Measurements from ENCODE around the gene KIF2C. TPM values are rescaled to one million over a fixed set of nuclear protein-coding genes. Genes with fewer than 3 reads are reported as not detected.
"Not testable (repeated sequence)": the region's sequence is repeated elsewhere in the genome, so short reads cannot be mapped to it uniquely, and the experiment has no call there.

KIF2C gene
- total and polyA plus RNA-seq, 10 donors = 1.4 to 7.6 (median 4.5) TPM

DNA sequence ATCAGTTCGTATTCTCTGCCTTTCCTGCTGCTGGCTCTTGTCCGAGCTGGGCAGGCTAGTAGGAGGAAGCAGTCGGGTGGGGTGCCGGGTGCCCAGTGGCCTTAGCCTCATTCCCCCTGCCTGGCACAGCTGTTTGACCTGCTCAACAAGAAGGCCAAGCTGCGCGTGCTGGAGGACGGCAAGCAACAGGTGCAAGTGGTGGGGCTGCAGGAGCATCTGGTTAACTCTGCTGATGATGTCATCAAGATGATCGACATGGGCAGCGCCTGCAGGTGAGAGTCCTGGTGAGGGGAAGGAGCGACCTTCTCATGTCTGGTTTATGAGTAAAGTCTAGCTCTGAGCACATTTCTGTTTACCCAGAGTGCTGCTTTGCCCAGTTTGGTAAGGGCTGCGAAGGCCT lies 19.4 kb downstream of the KIF2C start:
- Histone ChIP-seq H3K36me3 (peaks cover 0 to 100% (median 0%) of the 10 kb centered on the region in 6 donors), H3K27me3 (replicated peaks in 1 of 7) (no peaks in the 10 kb centered on the region), H3K4me3 (no peak overlapping the region), H3K27ac (no peak overlapping the region), H3K9me3 (no peaks in the 10 kb centered on the region), H3K4me1 (peaks cover 0 to 7% (median 4%) of the 10 kb centered on the region in 6 donors)
- TF ChIP-seq POLR2AphosphoS5 (IDR thresholded peaks at IDR 0.05) (no peak), POLR2A (IDR thresholded peaks at IDR 0.05) (no peak), CTCF (IDR thresholded peaks at IDR 0.05 in 8 of 11, conservative IDR thresholded peaks at IDR 0.05 in 3 of 11) (no peak)
- intact Hi-C loops (cut with DNase I; ENCODE audit: low total_unique reads) = no loop called here
- no peak for DNase-seq
- 84 to 96% (median 88%) methylated on average over 11 of the region's 11 CpGs for WGBS, 5 donors

DNA sequence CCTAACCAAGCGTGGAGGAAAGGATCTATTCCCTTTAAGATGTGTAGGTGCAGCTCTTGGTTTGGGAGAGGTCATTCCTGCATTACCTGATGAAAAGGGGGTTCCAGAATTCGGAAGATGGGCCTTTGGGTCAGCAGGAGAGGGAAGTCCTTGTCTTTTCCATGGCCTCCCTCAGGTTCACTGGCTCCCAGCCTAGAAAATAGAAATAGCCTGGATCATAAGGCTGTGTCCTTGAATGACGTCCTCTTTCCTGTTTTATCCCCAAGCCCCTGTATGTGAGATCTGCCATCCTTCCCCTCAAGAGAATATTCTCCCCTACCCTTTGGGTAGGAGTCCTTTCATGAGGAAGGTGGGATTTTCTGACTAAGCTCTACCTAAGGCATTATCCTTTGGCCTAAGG lies 21.2 kb downstream of the KIF2C start:
- Histone ChIP-seq H3K27ac (no peak overlapping the region), H3K36me3 (peaks cover 0 to 99% (median 0%) of the 10 kb centered on the region in 6 donors), H3K9me3 (no peaks in the 10 kb centered on the region), H3K4me1 (peaks cover 0 to 7% (median 4%) of the 10 kb centered on the region in 6 donors), H3K27me3 (replicated peaks in 1 of 7) (no peaks in the 10 kb centered on the region), H3K4me3 (no peak overlapping the region)
- WGBS, 5 donors = 81 to 95% (median 84%) methylated on average over 3 of the region's 3 CpGs
- intact Hi-C loops (cut with DNase I; ENCODE audit: low total_unique reads) = no loop called here
- no peak for DNase-seq
- TF ChIP-seq POLR2A (IDR thresholded peaks at IDR 0.05) = no peak
- no peak for TF ChIP-seq CTCF (IDR thresholded peaks at IDR 0.05 in 8 of 11, conservative IDR thresholded peaks at IDR 0.05 in 3 of 11)
- TF ChIP-seq POLR2AphosphoS5 (IDR thresholded peaks at IDR 0.05) = no peak

GRCh38 chr1:44766421-44766820 lies 26.8 kb downstream of the KIF2C start:
- H3K4me1 ChIP-seq; intact Hi-C loops (cut with DNase I; ENCODE audit: low total_unique reads); H3K27me3 ChIP-seq (replicated peaks in 1 of 7); DNase-seq; H3K9me3 ChIP-seq; H3K4me3 ChIP-seq; H3K27ac ChIP-seq: not testable (repeated sequence)
- H3K36me3 ChIP-seq = peaks cover 0 to 74% (median 4%) of the 10 kb centered on the region in 6 donors
- 92 to 97% (median 96%) methylated on average over 6 of the region's 6 CpGs for WGBS, 5 donors

DNA sequence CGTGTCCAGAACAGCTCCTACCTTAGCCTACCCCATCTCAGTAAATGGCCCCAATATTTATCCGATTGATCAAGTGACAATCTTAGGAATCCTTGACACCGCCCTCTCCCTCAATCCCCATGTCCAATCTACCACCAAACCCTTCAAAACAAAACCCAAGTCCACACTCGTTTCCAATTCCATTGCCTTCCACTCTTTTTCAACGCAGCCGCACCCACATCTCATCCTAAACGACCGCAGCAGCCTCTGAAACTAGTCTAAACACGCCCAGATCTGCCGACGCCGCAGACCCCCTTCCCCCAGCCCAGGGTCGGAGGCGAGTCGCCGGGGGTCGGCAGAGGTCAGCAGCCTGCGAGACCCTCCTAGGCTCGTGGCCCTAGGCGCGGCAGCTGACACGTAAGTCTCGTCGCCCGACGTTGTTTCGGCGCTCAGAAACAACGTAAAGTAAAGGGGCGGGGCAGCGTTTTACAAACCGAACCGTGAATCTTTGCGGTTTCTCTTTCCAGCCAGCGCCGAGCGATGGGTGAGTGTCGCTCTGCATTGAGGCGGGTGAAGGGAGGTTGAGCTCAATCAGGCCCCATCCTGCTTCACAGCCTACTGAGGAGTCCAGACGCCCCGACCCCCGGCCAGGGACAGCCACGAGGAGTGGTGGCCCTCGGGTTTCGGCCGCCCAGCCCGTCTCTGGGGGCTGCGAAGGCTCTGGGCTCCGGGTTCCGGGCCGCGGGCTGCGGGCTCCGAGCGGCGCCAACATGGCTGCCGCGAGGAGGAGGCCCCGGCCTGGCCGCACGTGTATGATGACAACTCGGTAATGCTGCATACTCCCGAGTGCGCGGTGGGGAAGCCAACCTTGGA lies 35.7 kb downstream of the KIF2C start, which contains the start of gene RPS8:
TSS of gene RPS8 (plus strand) at position 463 of the 852 bp plus-strand sequence. CDS start at position 520, 57 bp downstream.
- 0 to 1% (median 0%) methylated on average over 33 to 65 of the region's 65 CpGs for WGBS, 5 donors
- Histone ChIP-seq H3K4me3 (peak within 1 kb of the TSS; percentile 73 to 93 (median 84)), H3K27me3 (replicated peaks in 1 of 7) (no peaks in the 10 kb centered on the region), H3K4me1 (peaks cover 15 to 52% (median 36%) of the 10 kb centered on the region in 6 donors), H3K36me3 (peaks cover 0 to 43% (median 39%) of the 10 kb centered on the region in 6 donors), H3K9me3 (no peaks in the 10 kb centered on the region), H3K27ac (peak within 1 kb of the TSS; percentile 95 to 98 (median 98))
- intact Hi-C loops (cut with DNase I; ENCODE audit: low total_unique reads) = no loop called here
- TF ChIP-seq POLR2A (IDR thresholded peaks at IDR 0.05) = peak; percentile 66 to 89 (median 73)
- peak; percentile 97 to 99 (median 99) for TF ChIP-seq POLR2AphosphoS5 (IDR thresholded peaks at IDR 0.05)
- peak in 1 of 11 experiments; percentile 13 for TF ChIP-seq CTCF (IDR thresholded peaks at IDR 0.05 in 8 of 11, conservative IDR thresholded peaks at IDR 0.05 in 3 of 11)
- peak; percentile 96 for DNase-seq

All from spleen (tissue), 11 donors.